CD14-positive monocyte (primary cell): ENCODE measurements around the gene ABTB1. TPM values are rescaled to one million over a fixed set of nuclear protein-coding genes. Genes with fewer than 3 reads are reported as not detected.
A peak's percentile ranks its signal among the peaks of the same experiment; 100 is the strongest.

Experiments
- DNase-seq, 3 donors: peaks; one replicate each; pipeline ENCODE4 v3.0.0-alpha.2; 2011 to 2022
- H2AFZ ChIP-seq: 2 replicates; pipeline ENCODE4 v1.6.0; 2012; ENCODE audit warnings: mild to moderate bottlenecking, low read depth, low read length, inconsistent platforms; ENCODE audit not compliant: insufficient read depth, poor library complexity, severe bottlenecking
- H3K27ac ChIP-seq, 2 donors: 1 replicate in 1 of 2; 2 replicates in 1 of 2; pipeline ENCODE4 v1.5.1; 2012 to 2013; ENCODE audit warnings: low read length in 2 of 2, control low read depth in 1 of 2, inconsistent platforms in 1 of 2, low read depth in 1 of 2, mild to moderate bottlenecking in 1 of 2
- H3K27me3 ChIP-seq, 2 donors: one replicate each; pipeline versions ENCODE4 v1.6.0 to v1.6.1; 2011 to 2013; ENCODE audit warnings: low read length in 2 of 2; ENCODE audit not compliant: control insufficient read depth in 2 of 2, insufficient read depth in 2 of 2
- H3K36me3 ChIP-seq, 2 donors: replicated peaks in 1 of 2; 1 replicate in 1 of 2; 2 replicates in 1 of 2; pipeline versions ENCODE4 v1.5.1 to v1.6.1; 2012 to 2013; ENCODE audit warnings: low read length in 2 of 2, control low read depth in 1 of 2, inconsistent platforms in 1 of 2, mild to moderate bottlenecking in 1 of 2; ENCODE audit not compliant: insufficient read depth in 2 of 2, control insufficient read depth in 1 of 2
- H3K4me1 ChIP-seq, 2 donors: 1 replicate in 1 of 2; 2 replicates in 1 of 2; pipeline versions ENCODE4 v1.5.1 to v1.6.1; 2012 to 2013; ENCODE audit warnings: low read length in 2 of 2, control low read depth in 1 of 2, inconsistent platforms in 1 of 2, mild to moderate bottlenecking in 1 of 2, moderate library complexity in 1 of 2; ENCODE audit not compliant: insufficient read depth in 2 of 2, control insufficient read depth in 1 of 2
- H3K4me2 ChIP-seq: replicated peaks from 2 replicates; pipeline ENCODE3; 2012; ENCODE audit warnings: low read length, moderate library complexity, mild to moderate bottlenecking; ENCODE audit not compliant: poor library complexity, severe bottlenecking; ENCODE audit errors: extremely low read depth
- H3K4me3 ChIP-seq, 3 experiments: fragments of 200-600 bp in 1 of 3; sonication (generic) in 1 of 3; replicated peaks in 1 of 3; 1 replicate in 2 of 3; 2 replicates in 1 of 3; pipeline ENCODE4 v1.5.1; 2011 to 2013; ENCODE audit warnings: low read length in 3 of 3, mild to moderate bottlenecking in 3 of 3, control low read depth in 2 of 3, low read depth in 2 of 3, inconsistent platforms in 1 of 3, moderate library complexity in 1 of 3
- H3K79me2 ChIP-seq: 2 replicates; pipeline ENCODE4 v1.6.0; 2012; ENCODE audit warnings: mild to moderate bottlenecking, control low read depth, inconsistent platforms, low read length, moderate library complexity; ENCODE audit not compliant: insufficient read depth
- H3K9ac ChIP-seq: 2 replicates; pipeline ENCODE4 v1.6.0; 2017; ENCODE audit warnings: low read length, mild to moderate bottlenecking; ENCODE audit not compliant: insufficient read depth, poor library complexity, severe bottlenecking
- H3K9me3 ChIP-seq, 2 donors: replicated peaks in 1 of 2; 1 replicate in 1 of 2; 2 replicates in 1 of 2; pipeline versions ENCODE4 v1.5.1 to v1.6.1; 2012 to 2013; ENCODE audit warnings: low read length in 2 of 2, control low read depth in 1 of 2; ENCODE audit not compliant: control insufficient read depth in 1 of 2, insufficient read depth in 1 of 2
- H4K20me1 ChIP-seq: 2 replicates; pipeline ENCODE4 v1.6.0; 2012; ENCODE audit warnings: mild to moderate bottlenecking, low read length, control low read depth, moderate library complexity; ENCODE audit not compliant: insufficient read depth
- H3K27ac Mint-ChIP-seq, 7 donors: one replicate each; pipeline ENCODE4 v1.8.0; 2020; ENCODE audit warnings: mild to moderate bottlenecking in 7 of 7, mixed read lengths in 7 of 7, moderate library complexity in 6 of 7, inconsistent platforms in 2 of 7
- H3K27me3 Mint-ChIP-seq, 3 donors: one replicate each; pipeline ENCODE4 v1.8.0; 2021 to 2022; ENCODE audit warnings: low read depth in 3 of 3, mild to moderate bottlenecking in 3 of 3, mixed read lengths in 3 of 3, moderate library complexity in 3 of 3, inconsistent platforms in 1 of 3
- H3K36me3 Mint-ChIP-seq, 2 donors: one replicate each; pipeline ENCODE4 v1.8.0; 2020; ENCODE audit warnings: mixed read lengths in 2 of 2, inconsistent platforms in 1 of 2, mild to moderate bottlenecking in 1 of 2
- H3K4me1 Mint-ChIP-seq: one replicate; pipeline ENCODE4 v1.8.0; 2020; ENCODE audit warnings: mild to moderate bottlenecking, mixed read lengths
- H3K4me3 Mint-ChIP-seq, 2 donors: one replicate each; pipeline ENCODE4 v1.8.0; 2020; ENCODE audit warnings: mild to moderate bottlenecking in 2 of 2, mixed read lengths in 2 of 2, moderate library complexity in 1 of 2
- H3K9me3 Mint-ChIP-seq, 7 donors: one replicate each; pipeline ENCODE4 v1.8.0; 2020 to 2022; ENCODE audit warnings: mixed read lengths in 7 of 7, mild to moderate bottlenecking in 6 of 7, moderate library complexity in 6 of 7, inconsistent platforms in 2 of 7
- WGBS: methylation state at CpG from one replicate; pipeline ENCODE4 v1.1.5; 2013; ENCODE audit warnings: missing lambda C conversion rate; ENCODE audit not compliant: insufficient coverage; 5-methylcytosine and 5-hydroxymethylcytosine counted together
- intact Hi-C, 2 donors: fragments of 100-400 bp; cut with micrococcal nuclease; formaldehyde crosslinking; loops; one replicate each; pipeline versions ENCODE4 v1.15.0 to v1.15.1; 2023
- polyA plus RNA-seq, 3 donors: library from polyadenylated mRNA; depleted of rRNA in 1 of 3; unstranded in 2 of 3; stranded (reverse) in 1 of 3; fragments of 300-500 nt in 2 of 3; fragments of >200 nt in 1 of 3; fragmentation: Illumina TruSeq in 2 of 3; gene quantifications; 1 replicate in 2 of 3; 2 replicates in 1 of 3; pipeline ENCODE4 v1.2.3, GENCODE V29; 2012 to 2021
- TF ChIP-seq, protein P1 (sequence below): fragments of 200-600 bp; IDR thresholded peaks from one replicate; pipeline ENCODE4 v1.8.0; 2022; ENCODE audit warnings: antibody characterized with exemption, mild to moderate bottlenecking

ABTB1 gene
- polyA plus RNA-seq, 3 donors, result 107 to 246 (median 118) TPM

DNA sequence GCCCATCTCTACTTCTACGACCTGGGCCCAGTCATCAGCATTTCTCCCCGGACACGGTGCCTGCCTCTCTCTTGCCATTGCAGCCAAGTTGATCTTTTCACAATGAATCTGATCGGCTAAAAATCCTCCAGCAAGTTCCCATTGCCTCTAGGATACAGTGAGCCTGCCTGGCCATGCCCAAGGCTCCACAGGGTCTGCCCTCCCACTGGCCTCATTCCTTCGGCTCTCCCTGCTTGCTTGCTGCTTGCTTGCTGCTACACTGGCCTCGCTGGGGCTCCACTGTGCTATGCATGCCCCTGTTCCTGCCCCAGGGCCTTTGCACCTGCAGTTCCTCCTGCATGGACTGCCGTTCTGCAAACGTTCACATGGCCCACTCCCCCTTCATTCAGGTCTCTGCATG is 2.0 kb downstream of the ABTB1 start:
- intact Hi-C loops, result loop anchor here (5.0 to 10.0 kb wide), 6 partner anchors 72 to 400 kb away; partner anchors contain the start of genes MCM2 (in 1 of the 2), SEC61A1 (in 1 of the 2) and TPRA1 (in 1 of the 2)
- Histone ChIP-seq H3K79me2 (peaks cover 30% of the 10 kb centered on the region), H3K36me3 (peaks cover 20 to 34% of the 10 kb centered on the region in 2 donors), H3K4me3 (no peak overlapping the region), H3K9ac (no peak overlapping the region), H4K20me1 (peaks cover 48% of the 10 kb centered on the region), H3K9me3 (peaks cover 0 to 8% of the 10 kb centered on the region in 2 donors), H2AFZ (no peak overlapping the region), H3K27me3 (no peaks in the 10 kb centered on the region), H3K4me2 (no peak overlapping the region), H3K4me1 (peaks cover 51 to 69% of the 10 kb centered on the region in 2 donors), H3K27ac (no peak overlapping the region)
- peaks cover 0 to 3% (median 1%) of the 10 kb centered on the region in 3 donors for H3K27me3 Mint-ChIP-seq
- no peak overlapping the region for H3K4me3 Mint-ChIP-seq
- 98% methylated on average over 8 of the region's 8 CpGs for WGBS
- peaks cover 43 to 55% of the 10 kb centered on the region in 2 donors for H3K36me3 Mint-ChIP-seq
- peaks cover 0 to 8% (median 0%) of the 10 kb centered on the region in 7 donors for H3K9me3 Mint-ChIP-seq
- H3K4me1 Mint-ChIP-seq, result peaks cover 67% of the 10 kb centered on the region
- no peak for DNase-seq
- peak overlapping the region in 2 of 7 donors; percentile 49 to 81 for H3K27ac Mint-ChIP-seq
- TF ChIP-seq, protein P1, sequence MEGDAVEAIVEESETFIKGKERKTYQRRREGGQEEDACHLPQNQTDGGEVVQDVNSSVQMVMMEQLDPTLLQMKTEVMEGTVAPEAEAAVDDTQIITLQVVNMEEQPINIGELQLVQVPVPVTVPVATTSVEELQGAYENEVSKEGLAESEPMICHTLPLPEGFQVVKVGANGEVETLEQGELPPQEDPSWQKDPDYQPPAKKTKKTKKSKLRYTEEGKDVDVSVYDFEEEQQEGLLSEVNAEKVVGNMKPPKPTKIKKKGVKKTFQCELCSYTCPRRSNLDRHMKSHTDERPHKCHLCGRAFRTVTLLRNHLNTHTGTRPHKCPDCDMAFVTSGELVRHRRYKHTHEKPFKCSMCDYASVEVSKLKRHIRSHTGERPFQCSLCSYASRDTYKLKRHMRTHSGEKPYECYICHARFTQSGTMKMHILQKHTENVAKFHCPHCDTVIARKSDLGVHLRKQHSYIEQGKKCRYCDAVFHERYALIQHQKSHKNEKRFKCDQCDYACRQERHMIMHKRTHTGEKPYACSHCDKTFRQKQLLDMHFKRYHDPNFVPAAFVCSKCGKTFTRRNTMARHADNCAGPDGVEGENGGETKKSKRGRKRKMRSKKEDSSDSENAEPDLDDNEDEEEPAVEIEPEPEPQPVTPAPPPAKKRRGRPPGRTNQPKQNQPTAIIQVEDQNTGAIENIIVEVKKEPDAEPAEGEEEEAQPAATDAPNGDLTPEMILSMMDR, result no peak

DNA sequence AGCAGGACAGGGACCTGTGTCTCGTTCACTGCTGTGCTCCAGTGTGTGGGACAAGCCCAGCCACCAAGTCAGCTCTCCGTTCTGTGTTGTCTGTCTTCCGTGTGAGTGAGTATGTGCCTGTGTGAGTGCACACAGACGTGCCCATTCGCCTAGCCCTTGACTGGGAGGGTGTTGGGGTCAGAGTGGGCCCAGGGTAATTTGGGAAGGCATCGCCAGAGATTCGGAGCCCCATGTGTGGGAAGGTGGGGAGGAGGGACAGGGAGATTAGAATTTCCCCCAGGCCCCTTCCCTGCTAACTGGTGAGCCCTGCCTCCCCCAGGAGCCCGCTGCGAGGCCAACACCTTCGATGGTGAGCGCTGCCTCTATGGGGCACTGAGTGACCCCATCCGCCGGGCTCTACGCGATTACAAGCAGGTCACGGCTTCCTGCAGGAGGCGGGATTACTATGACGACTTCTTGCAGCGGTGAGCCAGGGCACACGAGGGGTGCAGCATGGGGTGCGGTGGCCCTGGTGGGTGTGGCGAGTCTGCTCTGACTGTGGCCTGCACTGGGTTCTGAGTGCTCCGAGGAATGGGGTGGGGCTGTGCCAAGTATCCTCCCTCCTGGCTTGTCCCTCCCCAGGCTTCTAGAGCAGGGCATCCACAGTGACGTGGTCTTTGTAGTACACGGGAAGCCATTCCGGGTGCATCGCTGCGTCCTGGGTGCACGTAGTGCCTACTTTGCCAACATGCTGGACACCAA is 3.1 kb downstream of the ABTB1 start:
- no peak overlapping the region for H3K9ac ChIP-seq
- Mint-ChIP-seq H3K36me3 (peaks cover 48 to 63% of the 10 kb centered on the region in 2 donors), H3K27ac (peak overlapping the region in 2 of 7 donors; percentile 46 to 73), H3K9me3 (peaks cover 0 to 8% (median 0%) of the 10 kb centered on the region in 7 donors), H3K27me3 (peaks cover 0 to 3% (median 1%) of the 10 kb centered on the region in 3 donors), H3K4me1 (peaks cover 72% of the 10 kb centered on the region), H3K4me3 (no peak overlapping the region)
- H3K4me1 ChIP-seq, result peaks cover 51 to 78% of the 10 kb centered on the region in 2 donors
- no peak overlapping the region for H3K4me3 ChIP-seq
- H3K9me3 ChIP-seq, result peaks cover 0 to 8% of the 10 kb centered on the region in 2 donors
- no peak overlapping the region for H3K27ac ChIP-seq
- WGBS, result over 99% methylated on average over 27 of the region's 29 CpGs
- no peak overlapping the region for H2AFZ ChIP-seq
- no peak overlapping the region for H3K4me2 ChIP-seq
- H3K27me3 ChIP-seq, result no peaks in the 10 kb centered on the region
- H3K79me2 ChIP-seq, result peaks cover 30% of the 10 kb centered on the region
- intact Hi-C loops, result loop anchor here (5.0 to 10.0 kb wide), 4 partner anchors 74 to 399 kb away; partner anchors contain the start of gene SEC61A1 (in 1 of the 2)
- H3K36me3 ChIP-seq, result peaks cover 26 to 43% of the 10 kb centered on the region in 2 donors
- TF ChIP-seq, protein P1, result no peak
- H4K20me1 ChIP-seq, result peaks cover 48% of the 10 kb centered on the region
- DNase-seq, result peak in 1 of 3 donors; percentile 2
